GM19035 (cell line): ENCODE measurements around the gene ITGA7.
A peak's percentile ranks its signal among the peaks of the same experiment; 100 is the strongest.

Experiments
- ATAC-seq: cut with Tn5 transposase; IDR thresholded peaks from one replicate; pipeline ENCODE4 v1.9.1; 2021; ENCODE audit not compliant: unreplicated experiment

ITGA7 gene

DNA sequence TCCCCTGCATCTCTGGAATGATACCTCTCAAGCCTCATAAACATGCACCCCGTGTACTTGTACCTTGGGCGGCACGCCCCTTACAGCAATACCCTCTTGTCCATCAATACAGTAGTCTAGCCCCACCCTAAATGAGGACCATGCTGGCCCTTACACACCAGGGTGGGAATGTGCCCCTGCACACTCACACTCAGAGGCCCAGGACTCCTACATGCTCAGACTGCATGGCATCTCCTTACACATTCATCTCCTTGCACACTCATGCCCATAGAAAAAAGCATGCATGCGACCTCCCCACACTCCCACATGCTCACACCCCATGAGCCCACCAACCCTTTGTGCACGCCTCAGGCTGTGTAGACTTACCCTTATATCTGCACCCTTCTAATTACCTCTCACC is 22.0 kb downstream of the ITGA7 start:
- ATAC-seq: no peak

DNA sequence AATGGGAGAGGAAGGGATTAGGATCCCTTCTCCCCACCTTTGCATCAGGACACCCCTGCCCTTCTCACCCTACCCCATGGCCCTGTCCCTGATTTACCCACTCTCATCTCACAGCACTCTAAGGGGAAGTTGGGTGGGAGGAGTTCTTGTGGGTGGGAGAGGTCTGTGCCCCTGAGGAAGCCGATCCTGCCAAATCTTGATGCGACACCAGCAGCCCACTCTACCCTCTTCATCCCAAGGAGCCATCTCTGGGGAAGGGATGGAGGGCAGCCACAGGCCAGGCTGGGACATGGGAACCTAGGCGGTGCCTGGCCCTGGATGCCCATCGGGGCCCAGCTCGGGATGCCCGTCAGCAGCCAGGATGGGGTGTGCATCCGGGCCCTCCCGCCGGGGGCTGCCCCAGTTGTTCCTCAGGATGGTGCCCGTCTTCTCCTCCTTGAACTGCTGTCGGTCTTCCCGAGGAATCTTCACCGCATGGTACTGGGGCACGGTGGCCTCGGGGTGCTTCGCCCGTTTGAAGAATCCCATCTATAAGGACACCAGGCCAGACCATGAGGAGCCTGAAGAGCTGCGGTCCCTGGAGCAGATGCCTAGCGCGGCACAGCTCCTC is 22.8 kb downstream of the ITGA7 start:
- ATAC-seq: no peak

DNA sequence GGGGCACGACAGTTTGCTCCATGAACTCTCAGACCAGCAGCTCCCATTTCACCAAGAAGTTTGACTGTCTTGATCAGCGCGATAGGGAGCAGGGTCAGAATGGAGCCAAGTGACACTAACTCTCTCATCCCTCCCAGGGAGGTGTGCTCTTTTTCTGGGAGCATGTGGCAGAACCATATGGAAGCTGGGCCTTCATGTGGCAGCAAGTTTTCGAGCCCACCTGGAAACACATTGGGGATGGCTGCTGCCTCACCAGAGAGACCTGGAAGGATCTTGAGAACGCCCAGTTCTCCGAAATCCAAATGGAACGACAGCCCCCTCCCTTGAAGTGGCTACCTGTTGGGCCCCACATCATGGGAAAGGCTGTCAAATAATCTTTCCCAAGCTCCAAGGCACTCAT is 24.0 kb downstream of the ITGA7 start:
- ATAC-seq: no peak

GRCh38 chr12:55682087-55682796 is 25.5 kb downstream of the ITGA7 start:
- no peak for ATAC-seq

DNA sequence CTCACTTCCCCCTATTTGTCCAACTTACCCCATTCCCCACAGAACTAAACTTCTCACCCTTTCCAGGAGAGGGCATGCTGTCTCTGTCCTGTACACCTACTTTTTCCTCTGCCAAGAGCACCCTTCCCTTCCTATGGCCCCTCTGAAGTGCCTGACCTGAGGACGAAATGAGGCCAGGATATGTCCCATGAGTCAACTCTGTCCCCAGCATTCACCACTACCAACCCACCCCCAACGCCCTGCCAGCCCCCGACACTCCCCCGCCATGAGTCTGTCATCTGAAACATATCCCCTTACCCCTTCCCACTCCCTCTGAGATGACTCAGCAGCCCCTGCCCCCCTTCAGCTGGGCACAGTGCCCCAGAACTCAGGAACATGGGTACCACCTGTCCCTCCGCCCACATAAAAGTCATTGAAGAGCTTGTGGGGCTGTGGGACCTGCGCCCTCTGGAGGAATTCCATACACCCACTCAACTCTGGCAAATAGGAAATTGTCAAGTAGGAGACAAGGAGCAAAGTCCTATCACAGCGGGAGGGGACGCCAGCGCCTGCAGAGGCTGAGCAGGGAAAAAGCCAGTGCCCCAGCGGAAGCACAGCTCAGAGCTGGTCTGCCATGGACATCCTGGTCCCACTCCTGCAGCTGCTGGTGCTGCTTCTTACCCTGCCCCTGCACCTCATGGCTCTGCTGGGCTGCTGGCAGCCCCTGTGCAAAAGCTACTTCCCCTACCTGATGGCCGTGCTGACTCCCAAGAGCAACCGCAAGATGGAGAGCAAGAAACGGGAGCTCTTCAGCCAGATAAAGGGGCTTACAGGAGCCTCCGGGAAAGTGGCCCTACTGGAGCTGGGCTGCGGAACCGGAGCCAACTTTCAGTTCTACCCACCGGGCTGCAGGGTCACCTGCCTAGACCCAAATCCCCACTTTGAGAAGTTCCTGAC is 26.3 kb downstream of the ITGA7 start:
- ATAC-seq: no peak

- no peak for ATAC-seq
Measured at GRCh38 chr12:55679691-55680090, 28.0 kb downstream of the ITGA7 start.

- ATAC-seq: no peak
Measured at GRCh38 chr12:55676707-55677106, 31.0 kb downstream of the ITGA7 start.

- ATAC-seq: no peak
Measured at GRCh38 chr12:55675666-55676065, 32.0 kb downstream of the ITGA7 start.

- ATAC-seq: peak; percentile 97
Measured at GRCh38 chr12:55673638-55674037, 34.1 kb downstream of the ITGA7 start.

- no peak for ATAC-seq
Measured at GRCh38 chr12:55671746-55672145, 36.0 kb downstream of the ITGA7 start.

DNA sequence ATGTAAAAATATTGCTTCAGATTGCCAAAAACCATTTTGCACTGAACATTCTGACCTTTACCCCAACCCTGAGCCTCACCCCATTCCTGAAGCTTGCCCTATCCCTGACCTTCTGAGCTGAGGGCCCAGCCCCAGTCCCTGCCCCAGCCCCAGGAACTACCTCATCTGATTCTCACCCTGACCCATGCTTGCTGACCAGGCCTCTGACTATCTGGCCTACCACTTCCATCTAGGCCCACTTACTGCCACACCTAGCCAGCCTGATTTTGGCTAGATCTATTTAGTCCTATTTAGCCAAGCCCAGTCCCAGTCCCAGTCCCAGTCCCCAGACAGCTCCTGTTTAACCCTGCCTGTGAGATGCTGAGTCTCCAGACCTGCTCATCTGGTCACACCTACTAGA is 37.4 kb downstream of the ITGA7 start:
- ATAC-seq: no peak

- no peak for ATAC-seq
Measured at GRCh38 chr12:55666508-55666907, 41.2 kb downstream of the ITGA7 start.

DNA sequence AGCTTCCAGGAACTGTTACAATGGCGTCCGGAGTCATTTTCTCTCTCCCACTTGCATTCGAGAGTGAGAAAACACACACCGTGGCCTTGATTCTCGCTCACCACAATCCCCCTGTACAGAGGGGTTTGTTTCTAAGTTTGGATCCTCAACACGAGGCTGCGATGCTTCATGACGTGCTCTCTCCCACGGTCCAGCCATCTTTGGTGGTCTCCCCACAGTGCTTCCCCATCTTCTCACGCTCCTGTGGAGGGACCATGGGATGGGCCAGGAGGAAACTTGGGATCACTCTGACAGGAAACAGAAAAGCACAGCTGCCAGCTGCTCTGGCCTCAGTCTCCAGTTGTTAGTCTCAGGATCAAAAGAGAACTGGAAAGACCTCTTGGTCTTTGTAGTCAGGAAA is 42.9 kb downstream of the ITGA7 start:
- ATAC-seq: no peak

- no peak for ATAC-seq
Measured at GRCh38 chr12:55663391-55663790, 44.3 kb downstream of the ITGA7 start.

- no peak for ATAC-seq
Measured at GRCh38 chr12:55659486-55660385, 48.0 kb downstream of the ITGA7 start.

- ATAC-seq: no peak
Measured at GRCh38 chr12:55658635-55659391, 48.9 kb downstream of the ITGA7 start.

GRCh38 chr12:55658212-55658611 is 49.5 kb downstream of the ITGA7 start:
- ATAC-seq: no peak

DNA sequence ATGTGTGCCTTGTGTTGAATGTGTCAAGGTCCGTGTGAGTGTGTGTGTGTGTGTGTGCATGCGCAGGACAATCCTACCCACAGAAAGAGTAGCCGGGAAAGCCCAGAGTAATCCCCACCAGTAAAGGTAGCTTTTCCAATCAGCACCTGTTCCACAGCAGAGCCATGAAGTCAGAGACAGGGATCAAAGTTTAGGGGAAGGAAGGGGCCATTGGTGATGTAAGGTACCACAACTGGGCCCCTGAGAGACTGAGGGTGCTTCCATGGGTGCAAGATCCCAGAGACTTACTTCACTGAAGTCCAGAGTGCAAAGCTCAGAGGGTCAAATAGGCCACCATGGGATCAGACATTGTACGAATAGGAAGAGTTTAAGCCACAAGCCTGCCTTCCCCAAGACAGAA is 50.5 kb downstream of the ITGA7 start:
- no peak for ATAC-seq

GRCh38 chr12:55654511-55655214 is 53.0 kb downstream of the ITGA7 start:
- no peak for ATAC-seq
